SK-N-MC (cell line): ENCODE results near the gene IRF9.

Experiments used
- DNase-seq: peaks from one replicate; pipeline ENCODE4 v3.0.0-alpha.2; 2011; ENCODE audit warnings: low read depth, low spot score
- H3K27ac ChIP-seq: fragments of 200-600 bp; sonication (generic); 2 replicates; pipeline ENCODE4 v1.5.1; 2016; ENCODE audit warnings: mixed run types
- H3K36me3 ChIP-seq: fragments of 200-600 bp; sonication (generic); 2 replicates; pipeline ENCODE4 v1.6.1; 2017; ENCODE audit warnings: antibody characterized with exemption, low read length, mixed read lengths; ENCODE audit not compliant: insufficient read depth
- H3K4me3 ChIP-seq: fragments of 200-600 bp; sonication (generic); 2 replicates; pipeline ENCODE4 v1.5.1; 2016
- H3K9ac ChIP-seq: fragments of 200-600 bp; sonication (generic); 2 replicates; pipeline ENCODE4 v1.8.0; 2017; ENCODE audit warnings: mixed run types, mixed read lengths; ENCODE audit not compliant: insufficient read length
- H3K9me3 ChIP-seq: fragments of 200-600 bp; sonication (generic); 2 replicates; pipeline ENCODE4 v1.6.1; 2017; ENCODE audit warnings: low read depth, mild to moderate bottlenecking, antibody characterized with exemption, low read length, moderate library complexity, mixed read lengths
- EZH2 ChIP-seq: fragments of 200-600 bp; sonication (generic); IDR thresholded peaks from one replicate; pipeline ENCODE4 v1.6.1; 2017; ENCODE audit warnings: antibody characterized with exemption
- FOXP2 ChIP-seq: optimal IDR thresholded peaks from 2 replicates; pipeline ENCODE3; 2011; ENCODE audit warnings: mild to moderate bottlenecking, moderate library complexity; ENCODE audit not compliant: insufficient read depth; ENCODE audit errors: extremely low read length, control extremely low read depth
- POLR2AphosphoS5 ChIP-seq: IDR thresholded peaks from 2 replicates; pipeline ENCODE4 v1.6.1; 2012; ENCODE audit warnings: mild to moderate bottlenecking, low read depth, low read length, borderline replicate concordance

IRF9 gene

GRCh38 chr14:24130380-24130716, 30.7 kb upstream of the IRF9 start, which contains the start of gene FITM1:
Gene FITM1 (plus strand): TSS chr14:24130659. CDS start chr14:24131564, 905 bp downstream.
- no peaks in the 10 kb centered on the region for H3K9me3 ChIP-seq

DNA sequence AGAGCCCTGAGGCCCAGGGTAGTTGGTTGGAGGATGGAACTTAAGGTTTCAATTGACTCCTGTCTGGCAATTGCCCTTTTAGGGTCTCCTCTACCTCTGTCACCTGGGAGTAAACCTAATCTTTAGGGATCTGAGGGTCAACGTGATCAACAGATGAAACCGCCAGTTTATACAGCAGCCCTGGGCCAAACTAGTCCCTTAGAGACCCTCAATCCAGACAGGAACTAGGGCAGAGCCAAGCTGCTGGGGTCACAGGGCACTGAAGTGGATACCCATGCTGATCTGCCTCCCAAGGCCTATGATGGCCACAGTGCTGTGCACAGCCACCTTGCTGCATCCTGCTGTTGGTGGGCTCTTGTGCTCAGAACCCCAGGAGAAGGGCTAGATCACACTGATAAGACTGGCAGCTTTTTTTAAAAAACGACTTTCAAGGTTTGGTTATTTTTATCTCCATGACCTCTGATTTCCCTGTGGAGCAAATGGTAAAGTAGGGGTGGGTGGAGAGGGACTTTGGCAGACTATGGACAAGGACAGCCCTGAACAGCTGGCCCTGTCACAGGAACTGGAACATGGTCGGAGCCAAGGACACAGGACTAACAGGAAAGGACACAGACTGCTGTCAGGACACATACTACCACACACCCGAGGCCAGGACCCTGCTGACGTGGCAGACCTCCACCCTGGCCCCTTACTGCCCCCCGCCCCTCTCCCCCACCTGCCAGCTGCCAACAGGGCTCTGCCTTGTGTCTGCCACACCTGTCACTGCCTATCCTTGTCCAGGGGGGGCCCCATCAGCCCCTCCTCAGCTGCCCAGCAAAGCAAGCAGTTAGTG, 30.1 kb upstream of the IRF9 start:
- H3K36me3 ChIP-seq, result no peaks in the 10 kb centered on the region
- no peak overlapping the region for H3K9ac ChIP-seq
- no peak overlapping the region for H3K27ac ChIP-seq
- no peak overlapping the region for H3K4me3 ChIP-seq
- no peaks in the 10 kb centered on the region for H3K9me3 ChIP-seq
- TF ChIP-seq FOXP2 (no peak), EZH2 (no peak), POLR2AphosphoS5 (no peak)
- DNase-seq, result no peak

More at GRCh38 chr14:24130380-24130716, 30.7 kb upstream of the IRF9 start, which contains the start of gene FITM1:
- H3K4me3 ChIP-seq, result no peak within 1 kb of the TSS
- no peak within 1 kb of the TSS for H3K27ac ChIP-seq
- no peak within 1 kb of the TSS for H3K9ac ChIP-seq
- TF ChIP-seq POLR2AphosphoS5 (no peak), FOXP2 (no peak), EZH2 (no peak)
- no peak for DNase-seq
- no peaks in the 10 kb centered on the region for H3K36me3 ChIP-seq

DNA sequence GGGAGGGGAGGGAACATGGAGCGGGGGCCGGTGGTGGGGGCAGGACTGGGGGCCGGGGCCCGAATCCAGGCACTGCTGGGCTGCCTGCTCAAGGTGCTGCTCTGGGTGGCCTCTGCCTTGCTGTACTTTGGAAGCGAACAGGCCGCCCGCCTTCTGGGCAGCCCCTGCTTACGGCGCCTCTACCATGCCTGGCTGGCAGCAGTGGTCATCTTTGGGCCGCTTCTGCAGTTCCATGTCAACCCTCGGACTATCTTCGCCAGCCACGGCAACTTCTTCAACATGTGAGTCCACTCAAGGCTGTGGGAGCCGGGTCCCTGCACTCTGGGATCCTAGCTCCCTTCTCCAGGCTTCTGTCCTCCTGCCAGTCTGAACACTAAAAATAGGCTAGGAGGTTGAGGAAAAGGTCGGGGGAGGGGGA, 29.5 kb upstream of the IRF9 start:
- Histone ChIP-seq H3K9me3 (no peaks in the 10 kb centered on the region), H3K27ac (no peak overlapping the region), H3K4me3 (no peak overlapping the region), H3K36me3 (no peaks in the 10 kb centered on the region), H3K9ac (no peak overlapping the region)
- TF ChIP-seq EZH2 (no peak), FOXP2 (no peak), POLR2AphosphoS5 (no peak)
- no peak for DNase-seq

- Histone ChIP-seq H3K9me3 (no peaks in the 10 kb centered on the region), H3K36me3 (no peaks in the 10 kb centered on the region), H3K27ac (no peak overlapping the region), H3K9ac (no peak overlapping the region), H3K4me3 (no peak overlapping the region)
- no peak for DNase-seq
- no peak for TF ChIP-seq EZH2
- TF ChIP-seq FOXP2, result no peak
- no peak for TF ChIP-seq POLR2AphosphoS5
Observed at GRCh38 chr14:24132061-24132685, 28.9 kb upstream of the IRF9 start.

DNA sequence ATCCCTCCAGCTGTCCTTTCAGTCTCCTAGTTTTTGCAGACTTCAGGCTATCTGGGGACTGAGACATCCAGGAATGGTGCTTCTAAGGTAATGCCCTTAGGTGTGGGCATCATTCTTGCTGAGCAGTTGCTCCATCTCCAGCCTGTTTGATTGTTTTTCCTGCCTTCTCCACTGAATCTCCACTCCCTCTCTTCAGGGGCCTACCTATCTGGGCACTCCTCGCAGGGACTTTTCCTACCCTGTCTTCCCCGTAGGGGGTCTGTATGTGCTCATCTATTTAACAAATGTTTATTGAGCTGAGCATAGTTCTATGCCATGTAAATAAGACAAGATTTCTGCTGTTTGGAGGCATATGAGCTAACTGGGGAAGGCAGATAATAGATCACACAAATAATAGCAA, 28.1 kb upstream of the IRF9 start:
- Histone ChIP-seq H3K9ac (no peak overlapping the region), H3K4me3 (no peak overlapping the region)

DNA sequence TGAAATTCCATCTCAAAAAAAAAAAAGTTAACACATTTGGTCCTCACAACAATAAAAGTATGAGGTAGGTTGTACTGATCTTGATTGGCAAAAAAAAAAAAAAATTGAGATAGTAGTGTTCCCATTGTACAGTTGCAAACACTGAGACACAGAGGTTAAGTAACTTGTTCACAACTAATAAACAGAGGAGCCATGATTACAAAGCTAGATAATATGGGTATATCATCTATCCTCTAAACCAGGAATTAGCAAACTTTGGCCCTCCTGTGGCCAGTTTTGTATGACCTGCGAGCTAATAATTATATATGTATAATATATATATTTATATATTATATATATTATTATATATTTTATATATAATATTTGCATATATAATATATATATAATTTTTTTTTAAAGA, 27.3 kb upstream of the IRF9 start:
- H3K27ac ChIP-seq, result no peak overlapping the region
- no peaks in the 10 kb centered on the region for H3K9me3 ChIP-seq
- TF ChIP-seq FOXP2, result no peak
- TF ChIP-seq POLR2AphosphoS5, result no peak
- TF ChIP-seq EZH2, result no peak
- H3K36me3 ChIP-seq, result peaks cover 8% of the 10 kb centered on the region
- no peak overlapping the region for H3K9ac ChIP-seq
- no peak for DNase-seq
- no peak overlapping the region for H3K4me3 ChIP-seq

More for the DNA sequence above, 28.1 kb upstream of the IRF9 start:
- H3K27ac ChIP-seq, result no peak overlapping the region
- no peak for TF ChIP-seq POLR2AphosphoS5
- DNase-seq, result no peak
- peaks cover under 1% of the 10 kb centered on the region; the same call in 1 of the 2 replicates for H3K36me3 ChIP-seq
- H3K9me3 ChIP-seq, result no peaks in the 10 kb centered on the region

DNA sequence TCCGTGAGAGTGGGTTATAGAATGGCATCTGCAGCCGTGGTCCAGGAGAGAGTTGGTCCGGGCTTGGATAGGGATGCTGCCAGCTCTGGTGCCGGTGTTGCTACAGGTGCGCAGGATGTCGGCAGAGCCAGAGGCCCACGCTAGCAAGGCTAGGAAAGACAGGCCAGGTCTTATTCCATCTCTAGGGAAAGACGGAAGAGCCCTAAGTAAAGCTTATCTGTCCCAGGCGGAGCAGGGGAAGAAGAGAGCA, 25.6 kb upstream of the IRF9 start:
- TF ChIP-seq POLR2AphosphoS5 (no peak), FOXP2 (no peak), EZH2 (no peak)
- Histone ChIP-seq H3K4me3 (peak overlapping the region; percentile 94), H3K9ac (no peak overlapping the region), H3K27ac (no peak overlapping the region), H3K9me3 (no peaks in the 10 kb centered on the region), H3K36me3 (peaks cover 19% of the 10 kb centered on the region)
- no peak for DNase-seq

DNA sequence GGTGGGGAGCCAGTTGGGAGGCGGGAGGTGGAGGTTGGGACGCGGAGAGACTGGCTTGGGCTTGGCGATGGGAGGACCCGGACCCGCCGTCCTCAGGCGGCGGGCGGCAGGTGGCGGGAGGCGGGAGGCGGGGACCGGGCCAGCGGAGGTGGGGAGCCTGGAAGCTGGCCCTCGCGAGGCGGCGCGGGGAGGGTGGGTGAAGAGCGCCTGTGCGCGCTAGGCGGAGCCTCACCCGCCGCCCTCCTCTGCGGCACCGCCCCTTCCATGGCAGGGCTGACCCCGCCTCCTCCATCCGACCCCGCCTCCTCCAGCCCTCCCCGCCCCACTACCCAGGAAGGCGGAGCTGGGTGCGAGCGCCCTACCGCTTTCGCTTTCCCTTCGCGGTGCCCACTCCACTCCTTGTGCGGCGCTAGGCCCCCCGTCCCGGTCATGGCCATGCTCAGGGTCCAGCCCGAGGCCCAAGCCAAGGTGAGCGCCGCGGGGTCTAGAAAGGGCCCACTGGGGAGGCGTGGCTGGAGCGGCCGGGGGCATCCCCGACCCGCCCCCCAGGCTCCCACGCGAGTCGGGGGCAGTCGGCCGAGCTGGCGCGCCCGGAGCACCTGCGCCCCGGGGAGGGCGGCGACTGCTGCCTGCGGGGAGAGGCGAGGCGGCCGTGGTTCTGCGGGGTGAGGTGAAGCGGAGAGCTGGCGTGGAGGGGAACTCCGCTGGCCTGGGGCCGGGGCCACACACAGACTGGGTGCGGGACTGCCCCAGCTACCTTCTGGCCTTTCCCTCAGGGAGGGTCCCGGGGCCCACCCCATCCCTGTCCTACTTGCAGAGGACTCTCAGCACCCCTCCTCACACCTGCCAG, 25.0 kb upstream of the IRF9 start, which contains the start of gene PSME1:
TSS of gene PSME1 (plus strand) at position 361 of the 850 bp plus-strand sequence. CDS start at position 430, 69 bp downstream.
- TF ChIP-seq FOXP2 (peak; percentile 77), EZH2 (no peak), POLR2AphosphoS5 (peak; percentile 71; the same call in 1 of the 2 replicates)
- no peak within 1 kb of the TSS for H3K27ac ChIP-seq
- peak within 1 kb of the TSS; percentile 84 for H3K9ac ChIP-seq
- H3K36me3 ChIP-seq, result peaks cover 19% of the 10 kb centered on the region
- DNase-seq, result no peak
- H3K9me3 ChIP-seq, result no peaks in the 10 kb centered on the region
- peak within 1 kb of the TSS; percentile 94 for H3K4me3 ChIP-seq
